HCT116 (cell line): Measurements from ENCODE around the gene LCAT. TPM values are rescaled to one million over a fixed set of nuclear protein-coding genes. Genes with fewer than 3 reads are reported as not detected.

ENCODE experiments used
- ATAC-seq: fragments of 200-7000 bp; cut with Tn5 transposase; 2 replicates; pipeline ENCODE4 v1.9.1; 2020; ENCODE audit warnings: mild to moderate bottlenecking, moderate library complexity
- BruUV-seq: library from RNA; stranded (reverse); fragments of 400-500 nt; replicated peaks from 2 replicates; lab custom pipeline; 2021; lab: Mats Ljungman, UMichigan
- CTCF ChIA-PET: fragments of 300-600 bp; sonication (Branson Sonifier 250); formaldehyde crosslinking; loops from one replicate; lab custom pipeline; 2021; ENCODE audit warnings: antibody characterized with exemption; lab: Charles Lee
- POLR2A ChIA-PET: fragments of 300-600, 350-600 bp; sonication (Branson Sonifier 250); formaldehyde crosslinking; loops from one replicate; lab custom pipeline; 2021; ENCODE audit warnings: antibody characterized with exemption; lab: Charles Lee
- RAD21 ChIA-PET, 2 experiments: fragments of 300-600 bp; sonication (Branson Sonifier 250); formaldehyde crosslinking; loops; one replicate each; lab custom pipeline; 2023; ENCODE audit warnings: low total read pairs in 2 of 2; ENCODE audit not compliant: uncharacterized antibody in 2 of 2, unreplicated experiment in 2 of 2, low non-redundant PET in 1 of 2; lab: Charles Lee
- DNase-seq: peaks from one replicate; pipeline ENCODE4 v3.0.0-alpha.2; 2010; ENCODE audit warnings: low read depth, low spot score
- H2AFZ ChIP-seq: fragments of 200-600 bp; shearing (Covaris generic), sonication (generic); 2 replicates; pipeline ENCODE4 v1.6.1; 2017; ENCODE audit warnings: low read depth, mixed run types, mixed read lengths, antibody characterized with exemption, low read length; ENCODE audit not compliant: poor library complexity, severe bottlenecking
- H3K27ac ChIP-seq: 2 replicates; pipeline ENCODE4 v1.5.1; 2012; ENCODE audit warnings: low read depth, low read length
- H3K27me3 ChIP-seq: fragments of 200-600 bp; sonication (generic); 2 replicates; pipeline ENCODE4 v1.6.1; 2016; ENCODE audit warnings: mixed run types, low read length, mixed read lengths; ENCODE audit not compliant: insufficient read depth
- H3K36me3 ChIP-seq, 2 experiments: fragments of 200-500 bp in 1 of 2; fragments of 200-600 bp in 1 of 2; sonication (Bioruptor generic) in 1 of 2; sonication (generic) in 1 of 2; 2 replicates each; pipeline versions ENCODE4 v1.5.1 to v1.6.1; 2014 to 2016; ENCODE audit warnings: low read length in 2 of 2, inconsistent platforms in 1 of 2, mixed read lengths in 1 of 2, mixed run types in 1 of 2; ENCODE audit not compliant: insufficient read depth in 2 of 2, control insufficient read depth in 1 of 2
- H3K4me1 ChIP-seq, 2 experiments: fragments of 200-600 bp in 1 of 2; sonication (generic) in 1 of 2; 2 replicates each; pipeline versions ENCODE4 v1.5.1 to v1.6.1; 2012 to 2017; ENCODE audit warnings: low read length in 2 of 2, inconsistent platforms in 1 of 2, mild to moderate bottlenecking in 1 of 2, mixed read lengths in 1 of 2, mixed run types in 1 of 2, moderate library complexity in 1 of 2; ENCODE audit not compliant: insufficient read depth in 2 of 2, control insufficient read depth in 1 of 2
- H3K4me2 ChIP-seq: fragments of 200-600 bp; sonication (generic); 2 replicates; pipeline ENCODE4 v1.6.1; 2017; ENCODE audit warnings: mixed run types, low read length, mixed read lengths
- H3K4me3 ChIP-seq, 2 experiments: fragments of 200-600 bp in 1 of 2; sonication (generic) in 1 of 2; replicated peaks in 1 of 2; 2 replicates each; pipeline ENCODE4 v1.5.1; 2011 to 2016; ENCODE audit warnings: low read length in 2 of 2, control low read depth in 1 of 2, low read depth in 1 of 2, mild to moderate bottlenecking in 1 of 2, mixed read lengths in 1 of 2, mixed run types in 1 of 2
- H3K79me2 ChIP-seq: fragments of 200-600 bp; sonication (generic); 2 replicates; pipeline ENCODE4 v1.6.1; 2017; ENCODE audit warnings: mild to moderate bottlenecking, mixed run types, low read length, moderate library complexity, mixed read lengths; ENCODE audit not compliant: insufficient read depth
- H3K9ac ChIP-seq: fragments of 200-600 bp; sonication (generic); 2 replicates; pipeline ENCODE4 v1.6.1; 2016; ENCODE audit warnings: low read length, mixed read lengths
- H3K9me2 ChIP-seq: fragments of 200-600 bp; sonication (generic), shearing (Covaris generic); 2 replicates; pipeline ENCODE4 v1.6.1; 2017; ENCODE audit warnings: mixed run types, mild to moderate bottlenecking, moderate library complexity; ENCODE audit not compliant: insufficient read depth
- H3K9me3 ChIP-seq, 2 experiments: fragments of 200-500 bp in 1 of 2; fragments of 200-600 bp in 1 of 2; sonication (Bioruptor generic) in 1 of 2; sonication (generic) in 1 of 2; 2 replicates each; pipeline ENCODE4 v1.6.1; 2014 to 2017; ENCODE audit warnings: low read length in 2 of 2, mixed read lengths in 2 of 2, inconsistent platforms in 1 of 2, low read depth in 1 of 2, mild to moderate bottlenecking in 1 of 2, mixed run types in 1 of 2, moderate library complexity in 1 of 2; ENCODE audit not compliant: control insufficient read depth in 1 of 2, insufficient read depth in 1 of 2
- H4K20me1 ChIP-seq: fragments of 200-600 bp; sonication (generic), shearing (Covaris generic); 2 replicates; pipeline ENCODE4 v1.6.1; 2017; ENCODE audit warnings: mixed run types, mild to moderate bottlenecking, moderate library complexity; ENCODE audit not compliant: insufficient read depth
- CBX3 ChIP-seq: IDR thresholded peaks from 2 replicates; pipeline ENCODE4 v1.6.1; 2012; ENCODE audit warnings: low read depth
- CEBPB ChIP-seq: IDR thresholded peaks from 2 replicates; pipeline ENCODE4 v1.6.1; 2012; ENCODE audit warnings: low read depth
- CTCF ChIP-seq, 3 experiments: fragments of 200-600 bp in 1 of 3; sonication (generic) in 1 of 3; IDR thresholded peaks in 2 of 3; conservative IDR thresholded peaks in 1 of 3; 2 replicates each; pipeline ENCODE4 v1.5.1; 2012 to 2017; ENCODE audit warnings: low read depth in 2 of 3, low read length in 2 of 3, antibody characterized with exemption in 1 of 3, borderline replicate concordance in 1 of 3, control low read depth in 1 of 3, mild to moderate bottlenecking in 1 of 3, mixed read lengths in 1 of 3, mixed run types in 1 of 3, moderate library complexity in 1 of 3; ENCODE audit not compliant: insufficient read depth in 1 of 3
- FOSL1 ChIP-seq: IDR thresholded peaks from 2 replicates; pipeline ENCODE4 v1.6.1; 2012; ENCODE audit warnings: low read depth
- JUND ChIP-seq: IDR thresholded peaks from 2 replicates; pipeline ENCODE4 v1.6.1; 2012
- MAX ChIP-seq: IDR thresholded peaks from 2 replicates; pipeline ENCODE4 v1.6.1; 2012
- RAD21 ChIP-seq: IDR thresholded peaks from 2 replicates; pipeline ENCODE4 v1.6.1; 2012; ENCODE audit warnings: low read depth, mild to moderate bottlenecking
- REST ChIP-seq: IDR thresholded peaks from 2 replicates; pipeline ENCODE4 v1.6.1; 2012; ENCODE audit warnings: low read depth
- SIN3A ChIP-seq: IDR thresholded peaks from 2 replicates; pipeline ENCODE4 v1.6.1; 2012; ENCODE audit warnings: low read depth
- SP1 ChIP-seq: IDR thresholded peaks from 2 replicates; pipeline ENCODE4 v1.6.1; 2012; ENCODE audit warnings: low read depth
- SRF ChIP-seq: IDR thresholded peaks from 2 replicates; pipeline ENCODE4 v1.6.1; 2012; ENCODE audit warnings: low read depth
- TCF7L2 ChIP-seq: IDR thresholded peaks from 2 replicates; pipeline ENCODE4 v1.7.0; 2011; ENCODE audit warnings: borderline replicate concordance, inconsistent platforms; ENCODE audit not compliant: insufficient read depth, insufficient read length; ENCODE audit errors: extremely low read depth
- YY1 ChIP-seq: IDR thresholded peaks from 2 replicates; pipeline ENCODE4 v1.6.1; 2011; ENCODE audit warnings: low read length, low read depth, moderate library complexity, mild to moderate bottlenecking; ENCODE audit not compliant: insufficient replicate concordance; ENCODE audit errors: extremely low read depth
- ZFX ChIP-seq: fragments of 450-650 bp; IDR thresholded peaks from 2 replicates; pipeline ENCODE4 v1.6.1; 2017
- ZNF274 ChIP-seq: fragments of 200-500 bp; sonication (Bioruptor generic); IDR thresholded peaks from 2 replicates; pipeline ENCODE4 v1.6.1; 2014; ENCODE audit warnings: mild to moderate bottlenecking, low read depth, low read length, inconsistent platforms
- intact Hi-C: fragments of 100-400 bp; cut with micrococcal nuclease; formaldehyde crosslinking; loops from 2 replicates; pipeline ENCODE4 v1.10.0; 2022
- total RNA-seq: library from RNA; stranded (reverse); gene quantifications from one replicate; pipeline ENCODE4 v1.2.1, GENCODE V29; 2021; ENCODE audit not compliant: unreplicated experiment

LCAT gene
- total RNA-seq, 1 experiment from 2014 or later, result 17.6 TPM

- intact Hi-C loops, result no loop called here
- BruUV-seq, result no TSS peak
- Histone ChIP-seq H3K9me3 (no peaks in the 10 kb centered on the region), H3K4me1 (peaks cover 12 to 16% of the 10 kb centered on the region in 2 experiments), H3K9ac (no peak overlapping the region), H3K4me3 (no peak overlapping the region), H3K36me3 (no peaks in the 10 kb centered on the region; a peak in 1 of 4 replicates), H3K27ac (no peak overlapping the region), H4K20me1 (no peaks in the 10 kb centered on the region), H3K79me2 (no peaks in the 10 kb centered on the region), H3K4me2 (no peak overlapping the region), H2AFZ (no peak overlapping the region), H3K9me2 (no peaks in the 10 kb centered on the region), H3K27me3 (no peaks in the 10 kb centered on the region)
- DNase-seq, result no peak
- no peak for TF ChIP-seq YY1
- no peak for TF ChIP-seq MAX
- TF ChIP-seq ZFX, result no peak
- TF ChIP-seq JUND, result no peak
- TF ChIP-seq SRF, result no peak
- TF ChIP-seq RAD21, result no peak
- no peak for TF ChIP-seq CEBPB
- TF ChIP-seq CTCF (IDR thresholded peaks at IDR 0.05 in 2 of 3, conservative IDR thresholded peaks at IDR 0.05 in 1 of 3; ENCODE audit: borderline replicate concordance in 1 of 3, insufficient read depth in 1 of 3, low read depth in 2 of 3, low read length in 2 of 3), result no peak
- no peak for TF ChIP-seq SP1
- TF ChIP-seq SIN3A, result no peak
- TF ChIP-seq REST, result no peak
- no peak for TF ChIP-seq TCF7L2
- TF ChIP-seq FOSL1, result no peak
- no peak for TF ChIP-seq ZNF274
- TF ChIP-seq CBX3, result no peak
- POLR2A ChIA-PET, result no interaction called here
- RAD21 ChIA-PET, result interaction anchor here in 1 of 2 experiments (0.7 kb wide), 1 partner anchor 16 kb away, joined by 3 read pairs; no protein-coding TSS in a partner anchor
- CTCF ChIA-PET, result no interaction called here
- no peak for ATAC-seq
Measured at GRCh38 chr16:67914758-67915495, 29.0 kb downstream of the LCAT start.
